Tracheal epithelial cell (primary cell): ENCODE results near the gene SMIM24. TPM values are rescaled to one million over a fixed set of nuclear protein-coding genes. Genes with fewer than 3 reads are reported as not detected.

ENCODE experiments used
- total RNA-seq: library from RNA; depleted of rRNA; stranded (reverse); fragments of >200 nt; gene quantifications from 2 replicates; pipeline ENCODE4 v1.2.1, GENCODE V29; 2014

SMIM24 gene
- total RNA-seq: 0.24 TPM in 1 of 2 replicates, not detected in the other

GRCh38 chr19:3480383-3481091 lies at the start of gene SMIM24:
Gene SMIM24, minus strand, starts transcription at chr19:3480525. Its CDS starts 62 bp downstream, at chr19:3480463.

GRCh38 chr19:3505598-3506383 lies 25.5 kb upstream of the SMIM24 start, which contains the start of gene FZR1:
Gene FZR1, plus strand, starts transcription at chr19:3506311. Its CDS starts 16,679 bp downstream, at chr19:3522990.

GRCh38 chr19:3500429-3501101 lies 20.2 kb upstream of the SMIM24 start, which contains the start of gene DOHH:
Gene DOHH, minus strand, starts transcription at chr19:3500674. Its CDS starts 3,860 bp downstream, at chr19:3496814.

GRCh38 chr19:3483226-3483628 lies 2.9 kb upstream of the SMIM24 start, which contains the start of gene SMIM44:
Gene SMIM44, minus strand, starts transcription at chr19:3483441. Its CDS starts 38 bp downstream, at chr19:3483403.

Other genes with a start within 250 kb of the SMIM24 start
- gene NFIC, start 113.9 kb downstream of the SMIM24 start, total RNA-seq: 18.6 and 30.5 TPM in 2 replicates
- gene SMIM44, start 2.9 kb upstream of the SMIM24 start, total RNA-seq: 0.72 TPM in 1 of 2 replicates, not detected in the other
- 14.5 and 16.2 TPM in 2 replicates for gene DOHH, start 20.1 kb upstream of the SMIM24 start, total RNA-seq
- gene FZR1, start 25.8 kb upstream of the SMIM24 start, total RNA-seq: 22.8 and 52.3 TPM in 2 replicates
- not detected in 2 replicates for gene TEKTIP1, start 58.6 kb upstream of the SMIM24 start, total RNA-seq
- 75.5 and 204 TPM in 2 replicates for gene MFSD12, start 77.1 kb upstream of the SMIM24 start, total RNA-seq
- 51.8 and 87.7 TPM in 2 replicates for gene HMG20B, start 92.4 kb upstream of the SMIM24 start, total RNA-seq
- gene GIPC3, start 105.0 kb upstream of the SMIM24 start, total RNA-seq: not detected in 2 replicates
- 0.24 TPM in 1 of 2 replicates, not detected in the other for gene TBXA2R, start 126.3 kb upstream of the SMIM24 start, total RNA-seq
- 29.0 and 29.6 TPM in 2 replicates for gene CACTIN, start 146.3 kb upstream of the SMIM24 start, total RNA-seq
- 7.2 and 10.8 TPM in 2 replicates for gene PIP5K1C, start 219.9 kb upstream of the SMIM24 start, total RNA-seq
- gene TJP3, start 227.9 kb upstream of the SMIM24 start, total RNA-seq: 2.3 and 5.1 TPM in 2 replicates